Stimulated activated CD8-positive, alpha-beta memory T cell treated with anti-CD3 and anti-CD28 coated beads, Interleukin-15, amount 100 ng/mL, for 4 hours (primary cell): ENCODE data around the gene CEBPE.

Source experiments
- DNase-seq, 2 donors: peaks; one replicate each; pipeline ENCODE4 v3.0.0-alpha.2; 2020; ENCODE audit warnings: low read depth in 2 of 2

The CEBPE gene

GRCh38 chr14:23076785-23077408 lies 42.2 kb downstream of the CEBPE start:
- DNase-seq: no peak

GRCh38 chr14:23074906-23075305 lies 44.1 kb downstream of the CEBPE start:
- DNase-seq: no peak

GRCh38 chr14:23071921-23072539 lies 47.0 kb downstream of the CEBPE start:
- DNase-seq: no peak

- DNase-seq: peak; percentile 50 to 61
Measured at GRCh38 chr14:23071244-23071920, 47.7 kb downstream of the CEBPE start.

- DNase-seq: no peak
Measured at GRCh38 chr14:23070262-23071129, 48.6 kb downstream of the CEBPE start.

GRCh38 chr14:23069413-23069806 lies 49.6 kb downstream of the CEBPE start:
- DNase-seq: no peak

GRCh38 chr14:23068789-23069412 lies 50.2 kb downstream of the CEBPE start:
- DNase-seq: peak; percentile 31 to 43

- DNase-seq: no peak
Measured at GRCh38 chr14:23067847-23068788, 50.9 kb downstream of the CEBPE start.
